ENCODE results near the gene TMIE. TPM values are rescaled to one million over a fixed set of nuclear protein-coding genes. Genes with fewer than 3 reads are reported as not detected.
A peak's percentile ranks its signal among the peaks of the same experiment; 100 is the strongest.

Gene TMIE
- total RNA-seq, 1 experiment from 2014 or later = not detected

DNA sequence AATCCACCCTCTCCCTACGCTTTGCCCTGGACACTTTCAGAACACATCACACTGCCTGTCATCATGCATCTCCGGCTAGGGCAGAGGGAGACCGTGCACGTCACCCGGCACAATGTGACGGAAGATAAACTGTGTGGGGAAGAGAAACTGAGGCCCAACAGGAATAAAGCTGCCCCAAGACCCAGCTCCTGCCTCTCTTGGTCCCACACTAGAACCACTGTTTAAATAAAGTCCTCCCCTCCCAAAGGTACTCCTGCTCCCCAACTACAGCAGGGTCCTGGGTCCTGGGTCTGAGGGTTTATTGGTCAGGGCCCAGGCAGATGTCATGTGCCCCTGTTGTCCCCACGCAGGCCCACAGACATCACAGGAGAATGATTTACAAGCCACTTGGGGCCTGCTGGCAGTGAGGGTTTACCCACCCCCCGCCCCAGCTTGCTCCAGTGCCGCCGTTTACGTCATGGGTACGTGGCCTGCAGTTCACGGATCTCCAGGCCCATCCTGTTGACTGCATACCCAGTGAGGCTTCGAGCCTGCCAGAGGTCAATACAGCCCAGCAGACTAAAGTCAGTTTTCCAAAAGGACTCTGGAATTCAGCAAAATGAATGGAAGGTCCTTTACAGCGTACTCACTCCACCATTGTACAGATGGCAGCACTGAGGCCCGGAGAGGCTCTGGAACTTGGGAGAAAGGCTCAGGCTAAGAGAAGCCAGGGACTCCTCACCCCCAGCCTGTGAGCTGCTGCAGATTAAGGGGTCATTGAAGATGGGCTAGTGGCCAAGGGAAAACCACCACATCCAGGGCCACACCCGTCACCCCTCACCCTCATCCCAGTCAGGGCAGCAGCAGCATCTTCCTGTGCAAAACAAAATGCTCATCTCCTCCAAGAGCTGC lies 30.9 kb upstream of the TMIE start:
- H3K4me1 ChIP-seq = no peaks in the 10 kb centered on the region
- peak in 1 of 2 experiments; percentile 12 for DNase-seq
- H3K36me3 ChIP-seq (ENCODE audit: control insufficient read depth, insufficient read depth, low read length) = no peaks in the 10 kb centered on the region
- no peaks in the 10 kb centered on the region for H3K27me3 ChIP-seq (replicated peaks; ENCODE audit: control insufficient read depth, insufficient read depth, low read length)
- intact Hi-C loops (cut with micrococcal nuclease; ENCODE audit: unreplicated experiment) = no loop called here
- no peak overlapping the region for H3K4me3 Mint-ChIP-seq (ENCODE audit: unreplicated experiment)
- no peaks in the 10 kb centered on the region for H3K9me3 Mint-ChIP-seq (ENCODE audit: unreplicated experiment)
- no peak overlapping the region for H3K4me3 ChIP-seq (ENCODE audit: low read depth, low read length)
- no peaks in the 10 kb centered on the region for H3K9me3 ChIP-seq
- no peaks in the 10 kb centered on the region for H3K36me3 Mint-ChIP-seq (ENCODE audit: insufficient read depth, unreplicated experiment)
- H3K27ac Mint-ChIP-seq (ENCODE audit: unreplicated experiment) = no peak overlapping the region
- POLR2A ChIA-PET = no interaction called here
- no peaks in the 10 kb centered on the region for H3K4me1 Mint-ChIP-seq (ENCODE audit: low read depth, unreplicated experiment)
- H3K27me3 Mint-ChIP-seq (ENCODE audit: insufficient read depth, unreplicated experiment) = no peaks in the 10 kb centered on the region
- TF ChIP-seq, protein P1, sequence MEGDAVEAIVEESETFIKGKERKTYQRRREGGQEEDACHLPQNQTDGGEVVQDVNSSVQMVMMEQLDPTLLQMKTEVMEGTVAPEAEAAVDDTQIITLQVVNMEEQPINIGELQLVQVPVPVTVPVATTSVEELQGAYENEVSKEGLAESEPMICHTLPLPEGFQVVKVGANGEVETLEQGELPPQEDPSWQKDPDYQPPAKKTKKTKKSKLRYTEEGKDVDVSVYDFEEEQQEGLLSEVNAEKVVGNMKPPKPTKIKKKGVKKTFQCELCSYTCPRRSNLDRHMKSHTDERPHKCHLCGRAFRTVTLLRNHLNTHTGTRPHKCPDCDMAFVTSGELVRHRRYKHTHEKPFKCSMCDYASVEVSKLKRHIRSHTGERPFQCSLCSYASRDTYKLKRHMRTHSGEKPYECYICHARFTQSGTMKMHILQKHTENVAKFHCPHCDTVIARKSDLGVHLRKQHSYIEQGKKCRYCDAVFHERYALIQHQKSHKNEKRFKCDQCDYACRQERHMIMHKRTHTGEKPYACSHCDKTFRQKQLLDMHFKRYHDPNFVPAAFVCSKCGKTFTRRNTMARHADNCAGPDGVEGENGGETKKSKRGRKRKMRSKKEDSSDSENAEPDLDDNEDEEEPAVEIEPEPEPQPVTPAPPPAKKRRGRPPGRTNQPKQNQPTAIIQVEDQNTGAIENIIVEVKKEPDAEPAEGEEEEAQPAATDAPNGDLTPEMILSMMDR (IDR thresholded peaks at IDR 0.05; ENCODE audit: insufficient read depth in 1 of 2, low read depth in 1 of 2, low read length in 1 of 2, severe bottlenecking in 1 of 2, unreplicated experiment in 1 of 2) = no peak
- CTCF ChIA-PET = no interaction called here
- no TSS peak for BruUV-seq (replicated peaks)

DNA sequence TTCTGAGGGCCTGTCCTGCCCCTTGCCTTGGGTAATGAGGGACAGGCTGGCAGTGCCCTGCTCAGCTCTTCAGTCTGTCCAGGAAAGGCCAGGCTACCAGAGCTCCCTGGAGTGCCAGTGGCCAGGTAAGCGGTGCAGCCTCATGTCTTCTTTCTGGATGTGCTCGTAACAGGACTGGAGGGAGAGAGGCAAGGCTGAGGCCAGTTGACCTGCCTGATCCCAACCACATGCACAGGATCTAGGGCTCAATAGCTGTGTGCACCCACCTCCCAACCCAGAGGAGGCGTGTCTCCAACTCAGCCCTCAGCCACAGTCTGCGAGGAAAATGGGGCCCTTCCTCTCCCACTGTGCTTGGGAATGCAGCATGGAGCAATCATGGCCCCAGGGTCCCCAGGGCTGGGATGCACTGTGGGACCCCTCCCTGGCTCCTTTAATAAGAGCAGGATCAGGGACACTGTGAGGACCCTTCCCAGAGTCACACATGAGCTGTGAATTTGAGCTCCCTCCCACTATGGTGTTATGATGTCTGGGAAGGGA lies 30.2 kb upstream of the TMIE start:
- no peak overlapping the region for H3K4me3 Mint-ChIP-seq (ENCODE audit: unreplicated experiment)
- intact Hi-C loops (cut with micrococcal nuclease; ENCODE audit: unreplicated experiment) = no loop called here
- H3K4me1 Mint-ChIP-seq (ENCODE audit: low read depth, unreplicated experiment) = no peaks in the 10 kb centered on the region
- POLR2A ChIA-PET = no interaction called here
- TF ChIP-seq, protein P1 (IDR thresholded peaks at IDR 0.05; ENCODE audit: insufficient read depth in 1 of 2, low read depth in 1 of 2, low read length in 1 of 2, severe bottlenecking in 1 of 2, unreplicated experiment in 1 of 2) = no peak
- DNase-seq = peak in 1 of 2 experiments; percentile 26
- H3K4me3 ChIP-seq (ENCODE audit: low read depth, low read length) = no peak overlapping the region
- no peaks in the 10 kb centered on the region for H3K36me3 ChIP-seq (ENCODE audit: control insufficient read depth, insufficient read depth, low read length)
- CTCF ChIA-PET = no interaction called here
- no peaks in the 10 kb centered on the region for H3K9me3 ChIP-seq
- no peaks in the 10 kb centered on the region for H3K36me3 Mint-ChIP-seq (ENCODE audit: insufficient read depth, unreplicated experiment)
- no peaks in the 10 kb centered on the region for H3K27me3 Mint-ChIP-seq (ENCODE audit: insufficient read depth, unreplicated experiment)
- no peaks in the 10 kb centered on the region for H3K27me3 ChIP-seq (replicated peaks; ENCODE audit: control insufficient read depth, insufficient read depth, low read length)
- H3K4me1 ChIP-seq = no peaks in the 10 kb centered on the region
- no peak overlapping the region for H3K27ac Mint-ChIP-seq (ENCODE audit: unreplicated experiment)
- no peaks in the 10 kb centered on the region for H3K9me3 Mint-ChIP-seq (ENCODE audit: unreplicated experiment)
- BruUV-seq (replicated peaks) = no TSS peak

DNA sequence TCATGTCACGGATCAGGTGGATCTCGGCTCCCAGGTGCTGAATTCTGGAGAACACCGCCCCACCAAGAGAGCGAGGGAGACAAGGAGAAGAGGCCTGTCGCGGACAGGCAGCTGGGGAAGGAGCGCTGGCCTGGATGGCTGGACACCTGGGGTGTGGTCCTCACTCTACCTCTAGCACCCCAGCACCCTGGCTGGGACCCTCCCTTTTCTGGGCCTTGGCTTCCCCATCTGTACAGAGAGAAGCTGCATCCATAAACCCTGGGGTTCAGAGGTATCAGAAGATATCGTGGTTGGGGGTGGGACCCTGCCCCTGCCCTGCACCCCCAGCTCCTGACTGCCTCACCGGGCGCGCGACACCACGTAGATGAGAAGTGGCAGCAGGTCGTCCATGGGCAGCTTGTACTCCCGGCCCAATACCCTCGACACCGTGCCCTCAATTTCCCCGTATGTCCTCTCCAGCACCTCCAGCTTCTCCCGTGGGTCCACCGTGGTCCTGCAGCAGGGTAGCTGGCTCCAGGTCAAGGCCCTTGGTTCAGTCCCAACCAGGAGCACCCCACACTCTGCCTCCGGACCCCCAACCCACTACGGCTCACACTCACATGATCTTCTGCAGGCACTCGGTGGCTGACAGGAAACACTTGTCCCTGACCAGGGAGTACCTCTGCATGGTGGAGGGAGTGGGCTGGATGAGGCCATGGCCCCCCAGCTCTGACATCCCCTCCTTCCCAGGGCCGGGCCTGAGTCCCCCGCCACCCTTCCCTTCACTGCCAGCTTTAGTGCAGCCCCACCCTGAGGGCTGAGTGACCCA lies 29.4 kb upstream of the TMIE start:
- ChIA-PET CTCF (no interaction called here), POLR2A (no interaction called here)
- no peak overlapping the region for H3K4me3 ChIP-seq (ENCODE audit: low read depth, low read length)
- TF ChIP-seq, protein P1 (IDR thresholded peaks at IDR 0.05; ENCODE audit: insufficient read depth in 1 of 2, low read depth in 1 of 2, low read length in 1 of 2, severe bottlenecking in 1 of 2, unreplicated experiment in 1 of 2) = no peak
- BruUV-seq (replicated peaks) = no TSS peak
- Mint-ChIP-seq H3K36me3 (ENCODE audit: insufficient read depth, unreplicated experiment) (no peaks in the 10 kb centered on the region), H3K4me3 (ENCODE audit: unreplicated experiment) (no peak overlapping the region), H3K4me1 (ENCODE audit: low read depth, unreplicated experiment) (no peaks in the 10 kb centered on the region), H3K27ac (ENCODE audit: unreplicated experiment) (no peak overlapping the region), H3K27me3 (ENCODE audit: insufficient read depth, unreplicated experiment) (no peaks in the 10 kb centered on the region), H3K9me3 (ENCODE audit: unreplicated experiment) (no peaks in the 10 kb centered on the region)
- H3K9me3 ChIP-seq = no peaks in the 10 kb centered on the region
- DNase-seq = peak in 1 of 2 experiments; percentile 29
- H3K36me3 ChIP-seq (ENCODE audit: control insufficient read depth, insufficient read depth, low read length) = no peaks in the 10 kb centered on the region
- no peaks in the 10 kb centered on the region for H3K4me1 ChIP-seq
- H3K27me3 ChIP-seq (replicated peaks; ENCODE audit: control insufficient read depth, insufficient read depth, low read length) = no peaks in the 10 kb centered on the region
- intact Hi-C loops (cut with micrococcal nuclease; ENCODE audit: unreplicated experiment) = no loop called here

All from Caco-2 (cell line).